Breast epithelium (tissue), 4 donors: ENCODE measurements around the gene C17orf75. TPM values are rescaled to one million over a fixed set of nuclear protein-coding genes. Genes with fewer than 3 reads are reported as not detected.
A peak's percentile ranks its signal among the peaks of the same experiment; 100 is the strongest.
"Not testable (repeated sequence)": the region's sequence is repeated elsewhere in the genome, so short reads cannot be mapped to it uniquely, and the experiment has no call there.

Experiments used
- DNase-seq, 2 donors: peaks; one replicate each; pipeline ENCODE4 v3.0.0-alpha.2; 2019; ENCODE audit warnings: low spot score in 2 of 2
- H3K27ac ChIP-seq, 2 donors: fragments of 200-600 bp; sonication (generic) in 1 of 2; one replicate each; pipeline ENCODE4 v1.5.1; 2016 to 2019; ENCODE audit warnings: mild to moderate bottlenecking in 1 of 2
- H3K27me3 ChIP-seq, 2 donors: fragments of 200-600 bp; sonication (generic) in 1 of 2; one replicate each; pipeline versions ENCODE4 v1.5.1 to v1.6.0; 2017 to 2019; ENCODE audit warnings: control low read depth in 1 of 2, mild to moderate bottlenecking in 1 of 2
- H3K36me3 ChIP-seq: fragments of 200-600 bp; one replicate; pipeline ENCODE4 v1.5.1; 2019
- H3K4me1 ChIP-seq, 2 donors: fragments of 200-600 bp; sonication (generic); one replicate each; pipeline ENCODE4 v1.5.1; 2016 to 2019; ENCODE audit warnings: control low read depth in 1 of 2
- H3K4me3 ChIP-seq, 3 donors: fragments of 200-600 bp; sonication (generic); 1 replicate in 2 of 3; 2 replicates in 1 of 3; pipeline ENCODE4 v1.5.1; 2016 to 2019; ENCODE audit warnings: mild to moderate bottlenecking in 3 of 3, moderate library complexity in 2 of 3
- H3K9me3 ChIP-seq, 2 donors: fragments of 200-600 bp; sonication (generic) in 1 of 2; one replicate each; pipeline ENCODE4 v1.5.1; 2016 to 2019; ENCODE audit warnings: control low read depth in 1 of 2
- POLR2A ChIP-seq: fragments of 450-650 bp; IDR thresholded peaks from one replicate; pipeline ENCODE4 v1.6.1; 2016; ENCODE audit warnings: antibody characterized with exemption, mild to moderate bottlenecking, moderate library complexity
- POLR2AphosphoS5 ChIP-seq, 3 donors: sonication (generic); formaldehyde crosslinking; IDR thresholded peaks; one replicate each; pipeline ENCODE4 v1.6.1; 2017; ENCODE audit warnings: antibody characterized with exemption in 3 of 3
- intact Hi-C: fragments of 100-400 bp; cut with DNase I; formaldehyde crosslinking; loops from one replicate; pipeline ENCODE4 v1.15.1; 2023; ENCODE audit warnings: low total_unique reads
- total RNA-seq, 3 donors: library from RNA; depleted of rRNA; stranded (reverse); fragments of >200 nt; gene quantifications; one replicate each; pipeline ENCODE4 v1.1.0, GENCODE V29; 2016
- TF ChIP-seq, protein P1 (sequence below), 3 donors: fragments of 450-650 bp; IDR thresholded peaks; one replicate each; pipeline ENCODE4 v1.5.1; 2016 to 2017; ENCODE audit warnings: antibody characterized with exemption in 3 of 3, mild to moderate bottlenecking in 3 of 3, moderate library complexity in 3 of 3

C17orf75 gene
- total RNA-seq, 3 donors from 2014 or later, result 11.5 to 16.5 (median 14.7) TPM

DNA sequence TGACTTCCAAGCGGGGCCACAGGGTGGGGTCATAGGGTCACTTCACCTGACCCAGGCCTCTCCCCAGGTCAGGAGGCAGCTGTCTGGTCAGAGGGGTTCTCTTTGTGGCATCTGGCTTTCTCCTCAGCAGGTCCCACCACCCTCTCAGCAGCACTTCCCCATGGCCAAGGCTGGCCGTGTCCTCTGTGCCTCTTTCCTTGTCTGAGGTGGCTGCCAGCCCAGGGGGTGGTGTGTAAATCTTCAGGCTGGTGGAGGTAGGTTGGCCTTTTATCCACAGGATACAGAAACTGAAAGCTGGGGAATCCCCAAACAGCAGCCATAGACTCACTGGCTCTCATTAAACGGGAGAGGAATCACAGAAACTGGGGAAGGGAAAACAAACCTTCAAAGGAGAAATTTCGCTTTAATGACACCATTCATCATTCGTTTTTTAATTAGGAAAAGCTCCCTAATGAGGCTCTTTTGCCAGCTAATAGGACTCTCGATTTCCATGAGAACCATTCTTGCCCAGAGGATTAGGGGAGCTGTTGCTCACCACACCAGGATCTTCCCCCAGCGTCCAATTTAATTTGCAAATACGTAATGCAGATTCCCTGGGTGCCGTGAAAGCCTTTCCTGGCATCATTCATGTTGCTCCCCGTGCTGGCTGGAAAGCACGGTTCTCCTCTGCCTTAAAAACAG lies 18.0 kb downstream of the C17orf75 start:
- no peaks in the 10 kb centered on the region for H3K9me3 ChIP-seq
- TF ChIP-seq, protein P1, sequence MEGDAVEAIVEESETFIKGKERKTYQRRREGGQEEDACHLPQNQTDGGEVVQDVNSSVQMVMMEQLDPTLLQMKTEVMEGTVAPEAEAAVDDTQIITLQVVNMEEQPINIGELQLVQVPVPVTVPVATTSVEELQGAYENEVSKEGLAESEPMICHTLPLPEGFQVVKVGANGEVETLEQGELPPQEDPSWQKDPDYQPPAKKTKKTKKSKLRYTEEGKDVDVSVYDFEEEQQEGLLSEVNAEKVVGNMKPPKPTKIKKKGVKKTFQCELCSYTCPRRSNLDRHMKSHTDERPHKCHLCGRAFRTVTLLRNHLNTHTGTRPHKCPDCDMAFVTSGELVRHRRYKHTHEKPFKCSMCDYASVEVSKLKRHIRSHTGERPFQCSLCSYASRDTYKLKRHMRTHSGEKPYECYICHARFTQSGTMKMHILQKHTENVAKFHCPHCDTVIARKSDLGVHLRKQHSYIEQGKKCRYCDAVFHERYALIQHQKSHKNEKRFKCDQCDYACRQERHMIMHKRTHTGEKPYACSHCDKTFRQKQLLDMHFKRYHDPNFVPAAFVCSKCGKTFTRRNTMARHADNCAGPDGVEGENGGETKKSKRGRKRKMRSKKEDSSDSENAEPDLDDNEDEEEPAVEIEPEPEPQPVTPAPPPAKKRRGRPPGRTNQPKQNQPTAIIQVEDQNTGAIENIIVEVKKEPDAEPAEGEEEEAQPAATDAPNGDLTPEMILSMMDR (IDR thresholded peaks at IDR 0.05), result no peak
- TF ChIP-seq POLR2A (no peak), POLR2AphosphoS5 (IDR thresholded peaks at IDR 0.05) (no peak)
- H3K36me3 ChIP-seq, result no peaks in the 10 kb centered on the region
- no peaks in the 10 kb centered on the region for H3K4me1 ChIP-seq
- DNase-seq, result peak in 1 of 2 donors; percentile 38
- no peaks in the 10 kb centered on the region for H3K27me3 ChIP-seq
- peak overlapping the region; percentile 44 to 69 for H3K27ac ChIP-seq
- H3K4me3 ChIP-seq, result peak overlapping the region in 2 of 3 donors; percentile 18 to 39
- intact Hi-C loops, result no loop called here

DNA sequence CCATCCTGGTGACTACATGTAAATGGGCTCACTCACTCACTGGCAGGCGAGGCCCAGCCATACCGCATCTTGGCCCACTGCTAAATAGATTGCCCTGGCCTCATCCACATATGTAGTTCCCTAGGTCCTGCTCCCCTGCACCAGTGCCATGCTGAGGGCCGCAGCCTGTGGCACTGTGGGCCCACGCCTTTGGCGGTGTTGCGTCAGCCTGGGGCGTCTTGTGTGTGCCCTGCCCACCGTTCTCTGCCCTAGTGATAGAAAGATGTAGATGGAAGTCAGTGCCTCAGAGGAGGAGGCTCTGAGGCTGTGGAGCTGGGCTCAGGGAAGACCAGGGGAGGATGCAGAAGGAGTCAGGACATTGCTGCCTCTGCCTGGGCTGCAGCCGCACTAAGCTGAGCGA lies 18.9 kb downstream of the C17orf75 start:
- Histone ChIP-seq H3K27me3 (no peaks in the 10 kb centered on the region), H3K27ac (no peak overlapping the region), H3K4me1 (no peaks in the 10 kb centered on the region), H3K4me3 (no peak overlapping the region), H3K9me3 (no peaks in the 10 kb centered on the region), H3K36me3 (no peaks in the 10 kb centered on the region)
- DNase-seq, result no peak
- intact Hi-C loops, result no loop called here
- TF ChIP-seq, protein P1 (IDR thresholded peaks at IDR 0.05), result no peak
- TF ChIP-seq POLR2A (no peak), POLR2AphosphoS5 (IDR thresholded peaks at IDR 0.05) (no peak)

DNA sequence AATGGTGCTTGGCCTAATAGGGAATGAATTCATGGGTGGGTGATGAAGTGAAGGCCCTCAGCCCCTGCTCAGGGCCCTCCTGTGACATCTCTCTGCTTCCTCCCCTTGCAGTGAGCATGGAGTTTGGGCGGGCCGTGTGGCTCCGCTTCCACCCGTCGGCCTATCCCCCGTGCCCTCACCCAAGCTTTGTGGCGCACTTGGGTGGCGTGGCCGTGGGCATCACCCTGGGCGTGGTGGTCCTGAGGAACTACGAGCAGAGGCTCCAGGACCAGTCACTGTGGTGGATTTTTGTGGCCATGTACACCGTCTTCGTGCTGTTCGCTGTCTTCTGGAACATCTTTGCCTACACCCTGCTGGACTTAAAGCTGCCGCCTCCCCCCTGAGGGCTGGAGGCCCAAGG lies 21.1 kb downstream of the C17orf75 start:
- no peak overlapping the region for H3K4me3 ChIP-seq
- TF ChIP-seq, protein P1 (IDR thresholded peaks at IDR 0.05), result no peak
- no peak for TF ChIP-seq POLR2A
- no peak for TF ChIP-seq POLR2AphosphoS5 (IDR thresholded peaks at IDR 0.05)
- no peaks in the 10 kb centered on the region for H3K36me3 ChIP-seq
- H3K4me1 ChIP-seq, result no peaks in the 10 kb centered on the region
- no peak for DNase-seq
- no peaks in the 10 kb centered on the region for H3K9me3 ChIP-seq
- no peak overlapping the region for H3K27ac ChIP-seq
- H3K27me3 ChIP-seq, result no peaks in the 10 kb centered on the region
- intact Hi-C loops, result no loop called here

DNA sequence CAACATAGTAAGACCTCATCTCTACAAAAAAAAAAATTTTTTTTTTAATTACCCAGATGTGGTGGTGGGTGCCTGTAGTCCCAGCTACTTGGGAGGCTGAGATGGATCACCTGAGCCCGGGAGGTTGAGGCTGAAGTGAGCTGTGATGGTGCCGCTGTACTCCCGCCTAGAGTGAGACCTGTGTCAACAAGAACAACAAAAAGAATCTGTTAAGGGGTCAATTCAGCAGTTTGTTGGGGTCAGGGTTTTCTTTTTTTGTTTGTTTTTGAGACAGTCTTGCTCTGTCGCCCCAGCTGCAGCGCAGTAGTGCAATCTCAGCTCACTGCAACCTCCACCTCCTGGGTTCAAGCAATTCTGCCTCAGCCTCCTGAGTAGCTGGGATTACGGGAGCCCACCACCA lies 21.9 kb downstream of the C17orf75 start:
- H3K27me3 ChIP-seq, intact Hi-C loops, H3K36me3 ChIP-seq, H3K4me3 ChIP-seq, H3K27ac ChIP-seq, H3K4me1 ChIP-seq, DNase-seq, H3K9me3 ChIP-seq: not testable (repeated sequence)

DNA sequence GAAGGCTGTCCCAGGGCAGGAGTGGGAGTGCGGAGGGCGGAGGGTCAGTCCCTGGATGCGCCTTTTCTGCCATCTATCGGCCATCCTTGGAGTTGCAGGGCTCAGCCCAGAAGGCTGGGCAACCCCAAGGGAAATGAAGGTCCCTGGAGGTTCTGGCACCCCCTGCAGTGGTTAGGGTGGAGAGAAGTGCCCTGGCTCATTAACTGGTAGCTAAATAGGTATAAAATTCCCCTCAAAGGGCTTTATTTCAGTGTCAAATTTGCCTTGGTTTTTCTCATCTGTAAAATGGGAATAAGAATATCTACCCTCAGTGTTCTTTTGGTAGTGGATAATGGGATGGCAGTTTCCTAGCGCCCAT lies 22.4 kb downstream of the C17orf75 start:
- Histone ChIP-seq H3K4me1 (no peaks in the 10 kb centered on the region), H3K27ac (no peak overlapping the region), H3K27me3 (no peaks in the 10 kb centered on the region), H3K4me3 (no peak overlapping the region), H3K36me3 (no peaks in the 10 kb centered on the region), H3K9me3 (no peaks in the 10 kb centered on the region)
- no peak for TF ChIP-seq POLR2AphosphoS5 (IDR thresholded peaks at IDR 0.05)
- no peak for TF ChIP-seq POLR2A
- TF ChIP-seq, protein P1 (IDR thresholded peaks at IDR 0.05), result peak; percentile 87 to 92 (median 88)
- peak; percentile 48 to 72 for DNase-seq
- intact Hi-C loops, result no loop called here
